GM19025 (cell line): ENCODE results near the gene FGD6.
"Not testable (repeated sequence)": the region's sequence is repeated elsewhere in the genome, so short reads cannot be mapped to it uniquely, and the experiment has no call there.

Experiments
- ATAC-seq: cut with Tn5 transposase; IDR thresholded peaks from one replicate; pipeline ENCODE4 v1.9.1; 2021; ENCODE audit warnings: mild to moderate bottlenecking, low read depth, moderate library complexity; ENCODE audit not compliant: unreplicated experiment

Gene FGD6

DNA sequence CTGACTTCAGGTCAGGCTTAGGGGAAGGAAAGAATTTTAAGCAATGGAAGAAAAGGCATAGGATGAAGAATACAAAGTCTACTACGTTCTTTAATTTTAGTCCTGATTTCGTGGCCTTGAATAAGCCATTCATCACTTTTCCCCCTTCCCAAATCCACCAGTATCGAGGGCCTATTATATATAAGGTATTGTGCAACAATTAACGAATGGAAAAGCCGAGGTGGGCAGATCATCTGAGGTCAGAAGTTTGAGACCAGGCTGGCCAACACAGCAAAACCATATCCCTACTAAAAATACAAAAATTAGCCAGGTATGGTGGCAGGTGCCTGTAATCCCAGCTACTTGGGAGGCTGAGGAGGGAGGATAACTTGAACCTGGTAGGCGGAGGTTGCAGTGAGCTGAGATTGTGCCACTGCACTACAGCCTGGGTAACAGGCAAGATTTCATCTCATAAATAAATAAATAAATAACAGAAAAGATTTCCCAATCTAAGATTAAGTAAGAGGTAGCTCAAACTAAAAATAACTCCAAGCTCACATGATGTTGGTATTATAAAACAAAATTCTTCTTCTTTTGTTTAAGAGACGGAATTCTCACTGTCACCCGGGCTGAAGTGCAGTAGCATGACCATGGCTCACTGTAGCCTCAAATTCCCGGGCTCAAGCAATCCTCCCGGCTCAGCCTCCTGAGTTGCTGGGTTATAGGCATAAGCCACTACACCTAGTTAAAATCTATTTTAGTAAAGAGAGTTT, 85.5 kb downstream of the FGD6 start:
- no peak for ATAC-seq

GRCh38 chr12:95130096-95130495, 87.2 kb downstream of the FGD6 start:
- ATAC-seq: no peak

- no peak for ATAC-seq
Measured at GRCh38 chr12:95129115-95129514, 88.2 kb downstream of the FGD6 start.

- ATAC-seq: no peak
Measured at GRCh38 chr12:95126736-95127135, 90.5 kb downstream of the FGD6 start.

DNA sequence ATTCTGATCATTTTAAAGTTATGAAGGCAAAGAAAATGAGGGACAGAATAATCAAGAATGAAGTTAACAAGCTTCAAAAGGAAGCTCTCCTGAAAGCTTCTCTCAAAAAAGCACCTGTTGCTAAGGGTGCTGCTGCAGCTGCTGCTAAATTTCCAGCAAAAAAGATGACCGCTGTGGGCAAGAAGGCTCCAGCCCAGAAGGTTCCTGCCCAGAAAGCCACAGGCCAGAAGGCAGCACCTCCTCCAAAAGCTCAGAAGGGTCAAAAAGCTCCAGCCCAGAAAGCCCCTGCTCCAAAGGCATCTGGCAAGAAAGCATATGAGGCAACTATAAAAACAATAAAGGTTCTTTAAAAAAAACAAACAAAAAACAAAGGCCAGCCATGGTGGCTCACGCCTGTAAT, 91.2 kb downstream of the FGD6 start:
- ATAC-seq: no peak

DNA sequence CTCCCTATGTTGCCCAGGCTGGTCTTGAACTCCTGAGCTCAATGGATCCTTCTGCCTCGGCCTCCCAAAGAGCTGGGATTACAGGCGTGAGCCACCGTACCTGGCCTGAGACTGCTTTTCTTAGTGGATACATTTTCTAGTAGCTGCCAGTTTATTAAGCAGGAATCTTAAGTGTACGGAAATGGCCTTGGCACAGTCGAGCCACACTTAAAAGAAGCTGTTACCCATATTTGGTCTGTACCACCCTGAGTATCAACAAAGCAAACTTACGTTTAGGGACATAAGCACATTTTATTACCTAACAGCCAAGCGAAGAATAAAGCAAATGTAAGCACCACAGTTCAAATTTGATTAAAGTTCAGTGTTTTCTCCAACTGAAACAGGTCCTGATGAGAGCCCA, 93.2 kb downstream of the FGD6 start:
- no peak for ATAC-seq

DNA sequence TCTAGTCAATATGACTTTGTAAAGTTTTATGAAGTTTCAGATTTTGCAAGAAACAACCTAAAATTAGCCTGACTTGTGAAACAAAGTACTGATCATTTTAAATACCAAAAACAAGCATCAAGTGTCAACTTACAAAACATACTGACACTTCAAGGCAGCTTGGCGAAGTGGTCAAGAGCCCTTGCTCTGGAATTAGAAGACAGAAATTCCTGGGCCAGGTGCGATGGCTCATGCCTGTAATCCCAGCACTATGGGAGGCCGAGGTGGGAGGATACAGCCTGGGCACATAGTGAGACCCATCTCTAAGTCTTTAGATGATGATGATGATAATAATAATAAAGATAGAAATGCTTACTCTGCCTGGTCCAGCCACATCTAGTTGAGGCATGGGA, 98.5 kb downstream of the FGD6 start:
- ATAC-seq: no peak

GRCh38 chr12:95118138-95118787, 99.0 kb downstream of the FGD6 start:
- ATAC-seq: no peak

GRCh38 chr12:95117178-95117599, 100.1 kb downstream of the FGD6 start:
- no peak for ATAC-seq

GRCh38 chr12:95116773-95117172, 100.5 kb downstream of the FGD6 start:
- ATAC-seq: no peak

DNA sequence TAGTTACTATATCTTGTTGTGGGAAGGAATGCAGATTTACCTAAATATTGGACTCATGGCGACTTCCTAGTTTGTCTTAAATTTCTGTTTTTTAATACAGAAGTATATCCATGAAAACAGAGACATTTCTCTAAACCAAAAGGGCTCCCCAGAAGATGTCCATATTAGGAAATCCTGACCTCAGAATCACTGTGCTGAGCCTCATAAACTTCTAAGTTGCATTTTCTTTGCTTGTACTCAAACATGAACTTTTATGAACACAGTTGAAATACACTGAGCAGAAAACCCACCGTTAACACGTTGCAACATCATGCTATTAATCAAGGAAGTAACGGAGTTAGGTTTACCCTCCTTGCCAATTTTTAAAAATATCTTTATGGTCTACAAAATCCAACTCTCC, 100.9 kb downstream of the FGD6 start:
- ATAC-seq: no peak

- no peak for ATAC-seq
Measured at GRCh38 chr12:95115641-95116040, 101.6 kb downstream of the FGD6 start.

DNA sequence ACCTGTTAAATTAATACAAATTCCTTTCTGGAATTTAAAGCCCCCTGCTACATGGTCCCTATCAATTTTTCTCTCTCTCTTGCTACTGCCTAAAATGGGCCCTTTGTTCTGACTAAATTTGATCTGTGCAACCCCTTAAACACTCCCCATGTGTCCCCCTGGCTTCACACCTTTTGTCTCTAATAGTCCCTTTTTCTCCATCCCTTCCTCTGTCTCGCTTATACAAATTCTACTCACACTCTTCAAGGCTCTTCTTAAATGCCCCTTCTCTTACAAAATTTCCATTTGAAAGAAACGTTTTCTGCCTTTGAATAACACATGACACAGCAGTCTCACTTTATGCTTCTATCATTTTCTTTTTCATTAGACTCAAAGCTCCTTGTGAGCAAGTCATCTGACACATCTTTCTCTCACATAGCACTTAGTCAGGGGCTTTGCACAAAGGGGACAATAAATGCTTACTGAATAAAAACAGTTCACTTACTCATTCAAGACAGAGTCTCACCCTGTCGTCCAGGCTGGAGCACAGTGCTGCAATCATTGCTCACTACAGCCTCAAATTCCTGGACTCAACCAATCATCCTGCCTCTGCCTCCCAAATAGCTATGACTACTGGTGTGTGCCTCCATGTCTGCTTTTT, 102.4 kb downstream of the FGD6 start:
- ATAC-seq: no peak

DNA sequence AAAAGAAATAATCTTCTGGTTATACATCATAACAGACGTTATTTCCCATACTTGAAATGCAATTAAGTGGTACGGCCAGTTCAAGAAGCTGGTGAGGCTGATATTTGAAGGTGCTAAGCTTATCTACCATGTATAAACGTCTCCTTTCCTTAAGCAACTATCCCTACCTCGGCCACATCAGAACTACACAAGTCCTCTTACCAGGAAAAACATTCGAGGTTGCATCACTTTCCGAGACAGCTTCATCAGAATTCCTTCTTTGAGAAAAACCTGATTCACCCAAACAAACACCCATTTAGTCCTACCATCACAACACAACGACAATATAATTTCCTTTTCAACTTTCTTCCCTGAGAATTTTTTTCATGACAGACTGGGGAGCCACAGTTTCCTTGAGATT, 109.9 kb downstream of the FGD6 start:
- ATAC-seq: no peak

GRCh38 chr12:95105540-95105939, 111.7 kb downstream of the FGD6 start:
- ATAC-seq: no peak

DNA sequence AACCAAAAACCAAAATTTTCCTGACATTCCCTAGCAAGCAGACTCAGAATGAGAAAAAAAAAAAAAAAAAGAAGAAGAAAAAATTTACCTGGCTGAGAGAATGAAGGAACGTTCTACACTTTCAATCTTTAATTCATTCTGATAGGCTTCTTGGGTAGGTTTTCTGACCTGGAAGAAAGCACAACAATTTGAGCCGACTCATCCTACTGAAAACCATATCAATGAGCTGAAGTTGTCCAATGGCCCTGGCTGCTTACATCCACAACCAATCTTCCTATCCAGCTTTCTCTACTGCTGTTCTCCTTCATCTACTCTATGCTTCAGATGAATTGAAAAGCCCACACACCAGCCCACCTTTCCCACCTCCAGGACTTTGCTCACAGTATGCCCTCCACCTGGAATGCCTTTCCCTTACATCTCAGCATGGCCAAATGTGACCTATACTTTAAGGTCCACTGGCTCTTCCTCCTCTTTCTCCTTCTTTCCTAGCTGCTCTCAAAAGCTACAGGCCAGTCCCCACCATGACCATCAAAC, 112.3 kb downstream of the FGD6 start:
- ATAC-seq: no peak

DNA sequence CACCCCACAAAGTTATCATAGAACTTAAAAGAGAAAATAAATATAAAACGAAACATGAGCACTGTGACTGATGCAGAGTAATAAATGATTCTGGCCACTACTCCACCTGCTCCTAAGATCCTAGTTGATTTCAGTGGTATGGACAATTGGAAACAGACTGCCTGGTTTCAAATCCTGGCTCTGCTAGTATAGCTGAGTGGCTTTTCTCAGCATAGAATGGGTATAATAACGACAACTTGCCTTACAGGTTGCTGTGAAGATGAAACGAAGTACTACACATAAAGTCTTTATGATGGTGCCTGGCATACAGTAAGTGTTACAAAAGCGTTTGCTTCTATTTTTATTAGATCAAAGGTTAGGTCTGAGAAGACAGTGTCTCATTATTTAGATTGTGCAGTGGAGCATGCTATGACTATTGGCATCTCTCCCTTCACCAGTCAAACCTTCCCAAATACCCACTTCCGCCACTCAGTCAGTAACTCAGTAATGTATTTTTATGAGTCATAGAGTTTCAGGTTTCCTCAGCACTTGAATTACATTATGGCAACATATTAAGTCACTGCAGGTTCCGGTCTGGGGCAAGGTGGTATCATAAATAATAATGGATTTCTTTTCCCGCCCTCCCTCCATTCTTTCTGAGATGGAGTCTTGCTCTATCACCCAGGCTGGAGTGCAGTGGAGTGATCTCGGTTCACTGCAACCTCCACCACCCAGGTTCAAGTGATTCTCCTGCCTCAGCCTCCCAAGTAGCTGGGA, 114.2 kb downstream of the FGD6 start:
- ATAC-seq: peak; percentile 97

DNA sequence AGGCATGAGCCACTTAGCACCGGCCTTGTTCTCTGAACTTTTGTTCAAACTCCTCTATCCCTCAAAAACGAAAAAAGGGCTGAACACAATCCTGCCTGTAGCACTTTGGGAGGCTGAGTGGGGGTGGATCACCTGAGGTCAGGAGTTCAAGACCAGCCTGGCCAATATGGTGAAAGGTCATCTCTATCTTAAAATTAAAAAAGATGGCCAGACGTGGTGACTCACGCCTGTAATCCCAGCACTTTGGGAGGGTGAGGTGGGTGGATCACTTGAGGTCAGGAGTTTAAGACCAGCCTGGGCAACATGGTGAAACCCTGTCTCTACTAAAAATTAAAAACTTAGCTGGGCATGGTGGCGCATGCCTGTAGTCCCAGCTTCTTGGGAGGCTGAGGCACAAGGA, 115.3 kb downstream of the FGD6 start:
- ATAC-seq: not testable (repeated sequence)

- no peak for ATAC-seq
Measured at GRCh38 chr12:95100264-95101190, 116.7 kb downstream of the FGD6 start.
